Testis (tissue), 2 donors: ENCODE data around the gene OSGEPL1.

Experiments
- POLR2A ChIP-seq: fragments of 450-650 bp; IDR thresholded peaks from one replicate; pipeline ENCODE4 v1.6.1; 2017; ENCODE audit warnings: antibody characterized with exemption, mild to moderate bottlenecking, moderate library complexity
- TF ChIP-seq, protein P1 (sequence below), 3 experiments: fragments of 450-650 bp in 2 of 3; fragments of 200-600 bp in 1 of 3; sonication (generic) in 1 of 3; IDR thresholded peaks; one replicate each; pipeline ENCODE4 v1.5.1; 2016 to 2019; ENCODE audit warnings: antibody characterized with exemption in 3 of 3, mild to moderate bottlenecking in 2 of 3, moderate library complexity in 1 of 3

DNA sequence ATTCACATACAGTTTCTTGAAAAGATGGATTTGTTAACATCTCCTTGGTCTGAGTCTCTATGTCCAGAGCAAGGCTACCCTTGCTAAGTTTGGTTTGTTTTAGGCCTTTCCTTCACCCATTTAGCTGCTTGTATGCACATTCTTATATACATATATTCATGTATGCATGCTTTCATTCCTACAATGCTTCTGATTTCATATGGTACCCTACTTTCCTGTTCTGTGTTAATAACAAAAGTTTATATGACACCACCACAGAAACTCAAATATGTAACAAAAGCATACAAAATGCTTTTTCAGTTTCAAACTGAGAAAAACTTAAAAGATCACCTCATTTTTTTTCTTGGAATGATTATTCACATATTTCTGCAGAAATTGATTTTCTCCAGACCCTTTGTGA is 39.4 kb downstream of the OSGEPL1 start:
- TF ChIP-seq, protein P1, sequence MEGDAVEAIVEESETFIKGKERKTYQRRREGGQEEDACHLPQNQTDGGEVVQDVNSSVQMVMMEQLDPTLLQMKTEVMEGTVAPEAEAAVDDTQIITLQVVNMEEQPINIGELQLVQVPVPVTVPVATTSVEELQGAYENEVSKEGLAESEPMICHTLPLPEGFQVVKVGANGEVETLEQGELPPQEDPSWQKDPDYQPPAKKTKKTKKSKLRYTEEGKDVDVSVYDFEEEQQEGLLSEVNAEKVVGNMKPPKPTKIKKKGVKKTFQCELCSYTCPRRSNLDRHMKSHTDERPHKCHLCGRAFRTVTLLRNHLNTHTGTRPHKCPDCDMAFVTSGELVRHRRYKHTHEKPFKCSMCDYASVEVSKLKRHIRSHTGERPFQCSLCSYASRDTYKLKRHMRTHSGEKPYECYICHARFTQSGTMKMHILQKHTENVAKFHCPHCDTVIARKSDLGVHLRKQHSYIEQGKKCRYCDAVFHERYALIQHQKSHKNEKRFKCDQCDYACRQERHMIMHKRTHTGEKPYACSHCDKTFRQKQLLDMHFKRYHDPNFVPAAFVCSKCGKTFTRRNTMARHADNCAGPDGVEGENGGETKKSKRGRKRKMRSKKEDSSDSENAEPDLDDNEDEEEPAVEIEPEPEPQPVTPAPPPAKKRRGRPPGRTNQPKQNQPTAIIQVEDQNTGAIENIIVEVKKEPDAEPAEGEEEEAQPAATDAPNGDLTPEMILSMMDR (IDR thresholded peaks at IDR 0.05) = no peak
- no peak for TF ChIP-seq POLR2A
